ENCODE measurements around the gene AKR1C1.
"Not testable (repeated sequence)": the region's sequence is repeated elsewhere in the genome, so short reads cannot be mapped to it uniquely, and the experiment has no call there.

The AKR1C1 gene

DNA sequence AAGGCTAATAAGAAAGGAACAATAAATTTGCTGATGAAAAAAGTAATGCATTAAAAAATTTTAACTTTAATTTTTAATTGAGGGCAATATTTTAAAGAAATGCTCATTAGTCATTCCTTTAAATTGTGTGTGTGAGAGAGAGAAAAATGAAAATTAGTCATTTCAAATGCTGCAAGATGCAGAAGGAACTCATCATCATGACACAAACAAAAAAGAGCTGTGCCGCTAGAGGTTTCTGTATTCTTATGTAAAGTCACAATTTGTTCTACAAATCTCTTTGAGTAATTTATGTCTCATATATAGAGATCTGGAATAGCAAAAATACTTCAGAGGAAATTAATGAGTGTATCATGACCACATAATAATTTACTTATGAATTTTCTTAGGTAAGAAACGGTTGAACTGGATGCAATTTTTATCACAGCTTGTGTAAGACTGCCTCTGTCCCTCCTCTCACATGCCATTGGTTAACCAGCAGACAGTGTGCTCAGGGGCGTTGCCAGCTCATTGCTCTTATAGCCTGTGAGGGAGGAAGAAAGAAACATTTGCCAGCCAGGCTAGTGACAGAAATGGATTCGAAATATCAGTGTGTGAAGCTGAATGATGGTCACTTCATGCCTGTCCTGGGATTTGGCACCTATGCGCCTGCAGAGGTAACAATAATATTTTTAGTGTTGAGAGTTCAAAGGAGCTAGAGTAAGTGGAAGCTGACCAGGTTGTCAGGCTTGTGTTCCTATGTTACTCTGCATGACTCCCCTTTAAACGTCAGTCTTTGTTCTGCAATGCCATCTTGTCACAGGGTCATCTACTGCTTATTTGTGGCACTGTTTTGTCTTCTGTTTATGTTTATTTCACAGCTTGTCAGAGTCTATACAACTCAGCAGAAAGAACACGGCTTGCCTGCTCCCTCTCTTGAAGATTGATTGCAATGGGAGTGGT lies at the start of gene AKR1C1:
Gene AKR1C1 (plus strand): TSS at position 540 of the 939 bp plus-strand sequence. CDS start 30 bp downstream, at position 570.
- DNase-seq (ENCODE audit: low read depth), result peak; percentile 64
- peak within 1 kb of the TSS; percentile 53 for H3K4me3 ChIP-seq (ENCODE audit: low read length)

DNA sequence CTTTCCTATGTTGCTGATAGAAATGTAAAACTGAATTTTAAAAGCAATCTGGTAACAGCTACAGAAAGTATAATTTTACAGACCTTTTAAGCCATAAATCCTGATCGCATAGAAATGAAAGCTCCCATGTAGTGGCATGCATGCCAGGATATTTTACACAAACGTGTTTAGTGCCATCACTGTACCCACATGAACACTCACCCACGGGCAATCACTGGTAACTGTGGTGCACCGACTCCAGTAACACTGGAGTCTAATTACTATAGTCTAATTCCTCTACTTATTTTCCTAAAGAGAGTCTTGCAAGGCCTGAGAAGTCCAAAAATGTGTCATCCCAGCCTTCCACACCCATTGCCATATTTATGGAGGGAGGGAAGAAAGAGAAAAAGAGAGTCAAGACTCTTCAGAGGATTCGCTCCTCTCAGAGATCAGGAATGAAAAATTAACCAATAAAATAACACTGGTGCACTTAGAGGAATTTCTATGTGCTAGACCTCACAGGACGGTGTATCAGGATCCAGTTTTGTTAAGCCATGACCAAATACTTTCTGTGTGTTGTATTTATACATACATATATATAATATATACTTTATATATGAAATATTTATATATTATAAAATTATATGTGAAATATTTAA lies 48.9 kb upstream of the AKR1C1 start:
- TF ChIP-seq, protein P1, sequence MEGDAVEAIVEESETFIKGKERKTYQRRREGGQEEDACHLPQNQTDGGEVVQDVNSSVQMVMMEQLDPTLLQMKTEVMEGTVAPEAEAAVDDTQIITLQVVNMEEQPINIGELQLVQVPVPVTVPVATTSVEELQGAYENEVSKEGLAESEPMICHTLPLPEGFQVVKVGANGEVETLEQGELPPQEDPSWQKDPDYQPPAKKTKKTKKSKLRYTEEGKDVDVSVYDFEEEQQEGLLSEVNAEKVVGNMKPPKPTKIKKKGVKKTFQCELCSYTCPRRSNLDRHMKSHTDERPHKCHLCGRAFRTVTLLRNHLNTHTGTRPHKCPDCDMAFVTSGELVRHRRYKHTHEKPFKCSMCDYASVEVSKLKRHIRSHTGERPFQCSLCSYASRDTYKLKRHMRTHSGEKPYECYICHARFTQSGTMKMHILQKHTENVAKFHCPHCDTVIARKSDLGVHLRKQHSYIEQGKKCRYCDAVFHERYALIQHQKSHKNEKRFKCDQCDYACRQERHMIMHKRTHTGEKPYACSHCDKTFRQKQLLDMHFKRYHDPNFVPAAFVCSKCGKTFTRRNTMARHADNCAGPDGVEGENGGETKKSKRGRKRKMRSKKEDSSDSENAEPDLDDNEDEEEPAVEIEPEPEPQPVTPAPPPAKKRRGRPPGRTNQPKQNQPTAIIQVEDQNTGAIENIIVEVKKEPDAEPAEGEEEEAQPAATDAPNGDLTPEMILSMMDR (IDR thresholded peaks at IDR 0.05; ENCODE audit: insufficient read depth, low read depth, low read length, missing control alignments), result no peak
- no peak overlapping the region for H3K4me3 ChIP-seq (ENCODE audit: low read length)
- DNase-seq (ENCODE audit: low read depth), result no peak

DNA sequence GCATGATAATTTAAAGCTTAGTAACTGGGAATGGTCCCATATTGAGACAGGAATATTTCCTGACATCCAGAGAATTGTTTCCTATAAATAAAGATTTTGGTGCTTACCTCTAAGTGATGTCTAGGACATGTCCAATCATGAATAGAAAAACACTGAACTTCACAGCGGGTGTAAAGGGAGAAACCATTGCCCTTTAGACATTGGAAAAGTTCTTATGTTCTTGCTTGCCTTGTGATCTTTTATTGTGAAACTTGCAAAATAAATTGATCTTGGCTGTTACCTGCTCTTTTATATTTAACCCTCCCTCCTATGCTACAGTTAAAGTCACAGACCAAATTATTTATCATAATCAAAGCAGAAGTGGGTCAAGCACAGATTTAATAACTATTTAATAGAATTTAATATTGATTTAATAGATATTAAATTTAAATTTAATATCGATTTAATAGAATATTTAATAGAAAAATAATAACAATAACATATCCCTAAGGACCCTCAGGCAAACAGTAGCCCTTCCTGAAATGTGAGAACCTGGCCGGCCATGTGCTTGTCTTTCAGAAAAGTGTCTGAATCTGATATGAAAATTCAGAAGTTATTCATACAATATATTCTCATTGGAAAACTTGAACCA lies 47.0 kb upstream of the AKR1C1 start:
- TF ChIP-seq, protein P1 (IDR thresholded peaks at IDR 0.05; ENCODE audit: insufficient read depth, low read depth, low read length, missing control alignments), result no peak
- H3K4me3 ChIP-seq (ENCODE audit: low read length), result no peak overlapping the region
- peak; percentile 21 for DNase-seq (ENCODE audit: low read depth)

DNA sequence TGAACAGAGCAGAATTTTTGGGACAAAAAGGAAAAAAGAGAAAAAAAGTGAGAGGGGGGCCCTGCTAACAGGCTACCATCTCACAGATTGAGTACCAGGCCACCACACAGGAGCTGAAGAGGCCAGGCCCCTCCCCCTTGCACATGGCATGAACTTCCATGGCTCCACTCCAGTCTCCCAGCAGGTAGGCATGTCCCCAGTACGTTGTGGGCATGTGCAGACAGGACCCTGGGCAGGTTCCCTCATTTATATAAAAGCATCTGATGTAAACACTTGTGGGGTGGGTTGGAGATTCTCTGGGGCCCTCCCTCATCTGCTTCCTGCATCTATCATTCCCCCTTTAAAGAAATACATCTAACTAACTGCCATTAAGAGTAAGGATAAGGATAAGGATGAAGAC lies 45.0 kb upstream of the AKR1C1 start:
- TF ChIP-seq, protein P1 (IDR thresholded peaks at IDR 0.05; ENCODE audit: insufficient read depth, low read depth, low read length, missing control alignments), result no peak
- H3K4me3 ChIP-seq (ENCODE audit: low read length), result no peak overlapping the region
- DNase-seq (ENCODE audit: low read depth), result peak; percentile 54

DNA sequence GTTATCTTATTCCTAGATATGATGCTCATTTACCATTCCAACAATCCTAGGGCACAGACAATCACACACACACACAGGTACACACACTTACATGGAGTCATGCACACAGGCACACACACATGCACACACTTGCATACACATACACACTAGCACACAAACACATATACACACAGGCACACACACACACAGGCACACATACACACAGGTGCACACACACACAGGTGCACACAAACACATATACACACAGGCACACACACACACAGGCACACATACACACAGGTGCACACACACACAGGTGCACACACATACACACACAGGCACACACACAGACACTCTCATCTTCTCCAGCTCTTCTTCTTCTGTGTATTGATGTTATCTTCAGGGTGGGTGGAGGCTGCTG lies 38.7 kb upstream of the AKR1C1 start:
- not testable (repeated sequence) for H3K4me3 ChIP-seq (ENCODE audit: low read length); DNase-seq (ENCODE audit: low read depth)

DNA sequence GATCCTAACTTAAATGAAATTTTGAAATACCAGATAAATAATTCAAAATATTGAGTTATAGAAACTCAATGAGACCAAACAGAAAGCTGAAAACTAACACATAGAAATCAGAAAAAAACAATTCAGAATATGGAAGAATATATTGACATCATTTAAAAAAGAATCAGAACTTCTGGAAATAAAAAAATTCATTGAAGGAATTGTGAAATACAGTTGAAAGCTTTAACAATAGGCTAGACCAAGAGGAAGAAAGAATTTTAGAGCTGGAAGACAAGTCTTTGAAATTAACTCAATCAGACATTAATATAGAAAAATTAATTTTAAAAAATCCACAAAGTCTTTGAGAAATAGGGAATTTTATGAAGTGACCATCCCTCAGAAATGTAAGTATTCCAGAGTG lies 36.8 kb upstream of the AKR1C1 start:
- no peak overlapping the region for H3K4me3 ChIP-seq (ENCODE audit: low read length)
- no peak for DNase-seq (ENCODE audit: low read depth)
- TF ChIP-seq, protein P1 (IDR thresholded peaks at IDR 0.05; ENCODE audit: insufficient read depth, low read depth, low read length, missing control alignments), result no peak

DNA sequence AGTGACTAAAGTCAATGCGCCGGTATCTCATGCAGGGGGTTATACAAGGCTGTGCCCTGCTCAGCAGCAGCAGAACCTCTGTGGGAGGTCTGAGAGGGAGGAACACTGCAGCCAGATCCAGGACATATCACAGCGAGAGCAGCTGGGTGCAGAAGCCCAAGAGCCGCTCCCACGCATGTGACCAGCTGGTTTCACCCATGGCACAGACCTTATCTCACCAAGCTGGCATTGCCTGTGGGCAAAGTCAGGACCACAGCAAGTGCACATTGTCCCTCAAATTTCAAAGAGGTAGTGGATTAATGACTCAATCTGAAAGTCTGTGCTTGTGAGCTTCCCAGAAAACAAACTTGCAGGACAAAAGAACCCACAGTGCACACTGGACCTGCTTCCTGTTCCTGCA lies 31.6 kb upstream of the AKR1C1 start:
- TF ChIP-seq, protein P1 (IDR thresholded peaks at IDR 0.05; ENCODE audit: insufficient read depth, low read depth, low read length, missing control alignments), result no peak
- peak; percentile 25 for DNase-seq (ENCODE audit: low read depth)

More for the DNA sequence above, 31.6 kb upstream of the AKR1C1 start:
- no peak overlapping the region for H3K4me3 ChIP-seq (ENCODE audit: low read length)
